Inflammatory macrophage treated with lipopolysaccharide for 1 hour (primary cell): ENCODE results near the gene ISYNA1.

ENCODE experiments used
- DNase-seq, 2 donors: peaks; one replicate each; pipeline ENCODE4 v3.0.0-alpha.2; 2020 to 2022

ISYNA1 gene

GRCh38 chr19:18437491-18438330, at the start of gene ISYNA1:
TSS of gene ISYNA1 (minus strand) at chr19:18438133. CDS start at chr19:18437979, 154 bp downstream.
- no peak for DNase-seq

- no peak for DNase-seq
Measured at GRCh38 chr19:18486746-18487145, 48.8 kb upstream of the ISYNA1 start.

GRCh38 chr19:18484992-18485391, 47.1 kb upstream of the ISYNA1 start:
- DNase-seq: no peak

- DNase-seq: peak in 1 of 2 donors; percentile 27
Measured at GRCh38 chr19:18483119-18483890, 45.4 kb upstream of the ISYNA1 start.

GRCh38 chr19:18481505-18482222, 43.7 kb upstream of the ISYNA1 start:
- peak; percentile 29 to 34 for DNase-seq

- peak; percentile 45 to 54 for DNase-seq
Measured at GRCh38 chr19:18480006-18480691, 42.2 kb upstream of the ISYNA1 start.

- peak; percentile 98 to 99 for DNase-seq
Measured at GRCh38 chr19:18478545-18479311, 40.8 kb upstream of the ISYNA1 start.

- DNase-seq: no peak
Measured at GRCh38 chr19:18477974-18478373, 40.0 kb upstream of the ISYNA1 start.

- DNase-seq: peak in 1 of 2 donors; percentile 29
Measured at GRCh38 chr19:18477042-18477779, 39.3 kb upstream of the ISYNA1 start.

GRCh38 chr19:18476507-18477041, 38.6 kb upstream of the ISYNA1 start:
- DNase-seq: no peak

- no peak for DNase-seq
Measured at GRCh38 chr19:18475762-18476331, 37.9 kb upstream of the ISYNA1 start.

GRCh38 chr19:18475004-18475453, 37.1 kb upstream of the ISYNA1 start:
- DNase-seq: no peak

- no peak for DNase-seq
Measured at GRCh38 chr19:18474366-18474887, 36.5 kb upstream of the ISYNA1 start.

GRCh38 chr19:18473706-18474087, 35.8 kb upstream of the ISYNA1 start:
- DNase-seq: no peak

- no peak for DNase-seq
Measured at GRCh38 chr19:18473003-18473705, 35.2 kb upstream of the ISYNA1 start.

GRCh38 chr19:18470787-18471186, 32.9 kb upstream of the ISYNA1 start:
- no peak for DNase-seq

- DNase-seq: peak; percentile 25 to 76
Measured at GRCh38 chr19:18469069-18469846, 31.3 kb upstream of the ISYNA1 start.

- DNase-seq: no peak
Measured at GRCh38 chr19:18468517-18468916, 30.6 kb upstream of the ISYNA1 start.

- DNase-seq: no peak
Measured at GRCh38 chr19:18467978-18468377, 30.0 kb upstream of the ISYNA1 start.
